Hepatocyte (in vitro differentiated cells): ENCODE measurements around the gene MCF2L.

Source experiments
- EZH2 ChIP-seq: fragments of 200-600 bp; sonication (generic); IDR thresholded peaks from 2 replicates; pipeline ENCODE4 v1.6.1; 2016; ENCODE audit warnings: antibody characterized with exemption, mild to moderate bottlenecking, borderline replicate concordance
- TF ChIP-seq, protein P1 (sequence below): fragments of 200-600 bp; sonication (generic); IDR thresholded peaks from 2 replicates; pipeline ENCODE4 v1.5.1; 2016; ENCODE audit warnings: antibody characterized with exemption, mild to moderate bottlenecking; ENCODE audit not compliant: poor library complexity

- TF ChIP-seq, protein P1, sequence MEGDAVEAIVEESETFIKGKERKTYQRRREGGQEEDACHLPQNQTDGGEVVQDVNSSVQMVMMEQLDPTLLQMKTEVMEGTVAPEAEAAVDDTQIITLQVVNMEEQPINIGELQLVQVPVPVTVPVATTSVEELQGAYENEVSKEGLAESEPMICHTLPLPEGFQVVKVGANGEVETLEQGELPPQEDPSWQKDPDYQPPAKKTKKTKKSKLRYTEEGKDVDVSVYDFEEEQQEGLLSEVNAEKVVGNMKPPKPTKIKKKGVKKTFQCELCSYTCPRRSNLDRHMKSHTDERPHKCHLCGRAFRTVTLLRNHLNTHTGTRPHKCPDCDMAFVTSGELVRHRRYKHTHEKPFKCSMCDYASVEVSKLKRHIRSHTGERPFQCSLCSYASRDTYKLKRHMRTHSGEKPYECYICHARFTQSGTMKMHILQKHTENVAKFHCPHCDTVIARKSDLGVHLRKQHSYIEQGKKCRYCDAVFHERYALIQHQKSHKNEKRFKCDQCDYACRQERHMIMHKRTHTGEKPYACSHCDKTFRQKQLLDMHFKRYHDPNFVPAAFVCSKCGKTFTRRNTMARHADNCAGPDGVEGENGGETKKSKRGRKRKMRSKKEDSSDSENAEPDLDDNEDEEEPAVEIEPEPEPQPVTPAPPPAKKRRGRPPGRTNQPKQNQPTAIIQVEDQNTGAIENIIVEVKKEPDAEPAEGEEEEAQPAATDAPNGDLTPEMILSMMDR: no peak
- no peak for TF ChIP-seq EZH2
These were observed 76.5 kb downstream of the MCF2L start for GRCh38 chr13:113045251-113046127.
